Activated CD8-positive, alpha-beta memory T cell treated with anti-CD3 and anti-CD28 coated beads for 4 hours (primary cell): ENCODE measurements around the gene TMEM269.

ENCODE experiments used
- DNase-seq, 2 donors: peaks; one replicate each; pipeline ENCODE4 v3.0.0-alpha.2; 2020; ENCODE audit warnings: low read depth in 2 of 2

TMEM269 gene

GRCh38 chr1:42784946-42785693, at the start of gene TMEM269:
Gene TMEM269, plus strand, starts transcription at chr1:42784991. Its CDS starts 4,903 bp downstream, at chr1:42789894.
- DNase-seq: peak in 1 of 2 donors; percentile 6

- DNase-seq: no peak
These were observed 49.7 kb upstream of the TMEM269 start for GRCh38 chr1:42735056-42735455.

GRCh38 chr1:42735477-42736105, 49.2 kb upstream of the TMEM269 start:
- DNase-seq: no peak

- DNase-seq: no peak
These were observed 48.6 kb upstream of the TMEM269 start for GRCh38 chr1:42736152-42736551.

GRCh38 chr1:42736571-42737200, 48.1 kb upstream of the TMEM269 start:
- DNase-seq: no peak

GRCh38 chr1:42737257-42737656, 47.5 kb upstream of the TMEM269 start:
- DNase-seq: no peak

GRCh38 chr1:42737986-42738677, 46.7 kb upstream of the TMEM269 start:
- DNase-seq: no peak

GRCh38 chr1:42738678-42739226, 46.0 kb upstream of the TMEM269 start:
- no peak for DNase-seq

GRCh38 chr1:42739753-42740700, 44.8 kb upstream of the TMEM269 start, which contains the start of gene CLDN19:
Gene CLDN19, minus strand, starts transcription at chr1:42740236. Its CDS starts 173 bp downstream, at chr1:42740063.
- no peak for DNase-seq

- DNase-seq: no peak
These were observed 43.8 kb upstream of the TMEM269 start for GRCh38 chr1:42740851-42741580.

GRCh38 chr1:42741706-42742105, 43.1 kb upstream of the TMEM269 start:
- DNase-seq: no peak

GRCh38 chr1:42742141-42742540, 42.6 kb upstream of the TMEM269 start:
- DNase-seq: no peak

GRCh38 chr1:42742617-42743316, 42.0 kb upstream of the TMEM269 start:
- DNase-seq: no peak

GRCh38 chr1:42743317-42744147, 41.3 kb upstream of the TMEM269 start:
- no peak for DNase-seq

GRCh38 chr1:42744148-42744413, 40.7 kb upstream of the TMEM269 start:
- DNase-seq: no peak

GRCh38 chr1:42745851-42746250, 38.9 kb upstream of the TMEM269 start:
- DNase-seq: no peak

- no peak for DNase-seq
These were observed 38.2 kb upstream of the TMEM269 start for GRCh38 chr1:42746436-42747105.

- DNase-seq: peak in 1 of 2 donors; percentile 11
These were observed 37.7 kb upstream of the TMEM269 start for GRCh38 chr1:42747125-42747524.
